ENCODE results near the gene FTCDNL1.

DNA sequence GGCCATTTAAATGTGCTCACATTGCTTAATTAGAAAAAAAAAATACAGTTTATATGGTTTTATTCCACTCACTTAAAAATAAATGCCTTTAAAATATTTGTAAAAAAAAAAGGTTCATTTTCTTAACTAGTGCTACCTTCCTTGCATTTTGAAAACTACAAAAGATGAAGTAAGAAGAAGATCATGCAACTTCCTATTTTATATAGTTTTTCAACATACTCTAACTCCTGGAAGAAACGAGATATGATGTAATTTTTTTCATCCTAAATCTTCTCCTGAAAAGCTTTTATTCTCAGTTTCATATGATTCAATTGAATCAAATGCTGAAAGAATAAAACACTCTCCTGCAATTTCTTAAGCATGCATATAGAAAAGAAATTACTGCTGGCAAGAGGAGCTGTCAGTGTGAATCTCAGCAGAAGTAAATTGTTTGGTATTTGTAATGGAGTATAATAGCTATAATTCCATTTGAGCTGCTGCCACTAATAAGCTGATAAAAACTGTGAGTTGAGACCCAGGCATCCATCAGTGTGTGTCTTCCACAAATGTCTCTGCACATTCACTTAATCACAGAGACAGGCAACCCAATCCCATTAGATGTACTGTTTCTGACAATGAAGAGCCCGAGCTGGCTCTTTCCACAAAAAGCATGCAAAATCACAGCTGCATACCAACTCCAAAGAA, 3.7 kb downstream of the FTCDNL1 start:
- TF ChIP-seq GATA2 (IDR thresholded peaks at IDR 0.05; ENCODE audit: low read depth, low read length), result no peak
- TF ChIP-seq GATA3 (IDR thresholded peaks at IDR 0.05; ENCODE audit: low read depth, low read length), result no peak
